ENCODE measurements around the gene PRR29.

PRR29 gene

GRCh38 chr17:63966646-63967264, 31.4 kb upstream of the PRR29 start:
- FAIRE-seq, result no peak
- no peak for TF ChIP-seq CTCF (IDR thresholded peaks at IDR 0.05; ENCODE audit: insufficient read depth, missing control alignments)

GRCh38 chr17:63967953-63968352, 30.2 kb upstream of the PRR29 start:
- no peak for FAIRE-seq
- DNase-seq (ENCODE audit: insufficient read length, low spot score), result no peak
- no peak for TF ChIP-seq CTCF (IDR thresholded peaks at IDR 0.05; ENCODE audit: insufficient read depth, missing control alignments)

More at GRCh38 chr17:63966646-63967264, 31.4 kb upstream of the PRR29 start:
- DNase-seq (ENCODE audit: insufficient read length, low spot score), result no peak

DNA sequence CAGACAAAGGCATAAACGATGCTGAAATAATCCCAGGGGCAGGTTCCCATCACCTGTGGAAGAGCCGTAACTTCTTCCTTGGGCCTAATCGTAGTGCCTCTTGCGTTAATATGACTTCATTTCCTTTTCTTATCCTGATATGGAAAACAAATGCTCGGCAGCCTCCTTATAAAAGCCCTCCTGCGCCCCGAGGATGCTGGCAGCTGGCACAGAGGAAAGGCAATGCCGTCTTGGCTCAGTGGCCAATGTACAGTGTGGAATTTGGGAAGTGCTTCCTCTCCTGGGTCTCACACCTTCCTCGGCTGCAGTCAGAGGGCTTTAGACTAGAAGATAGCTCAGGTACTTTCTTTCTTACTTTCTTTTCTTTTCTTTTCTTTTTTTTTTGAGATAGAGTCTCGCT, 28.9 kb upstream of the PRR29 start:
- no peak for TF ChIP-seq CTCF (IDR thresholded peaks at IDR 0.05; ENCODE audit: insufficient read depth, missing control alignments)
- FAIRE-seq (no peak), DNase-seq (ENCODE audit: insufficient read length, low spot score) (no peak)

DNA sequence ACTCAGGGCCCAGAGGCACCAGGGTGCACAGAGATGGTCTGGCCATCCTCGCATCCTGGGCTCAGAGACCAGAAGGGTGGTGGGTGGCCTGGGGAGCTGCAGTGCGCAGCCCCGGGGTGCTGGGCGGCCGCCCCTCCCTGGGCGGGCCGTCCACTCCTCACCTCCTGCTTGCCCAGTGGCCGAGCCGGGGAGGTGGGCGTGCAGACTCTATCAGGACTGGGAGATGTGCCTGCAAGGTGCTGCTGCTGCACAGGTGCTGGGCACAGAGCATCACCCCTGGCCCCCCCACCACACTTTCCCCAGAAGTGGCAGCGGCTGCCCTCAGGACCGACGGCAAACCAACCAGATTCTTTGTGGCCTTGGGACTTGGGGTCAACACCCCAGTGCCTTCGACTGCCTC, 25.4 kb upstream of the PRR29 start, which contains the start of gene SCN4A:
SCN4A (minus strand) TSS at position 123 of the 400 bp plus-strand sequence; CDS start at position 46, 77 bp downstream.
- DNase-seq (ENCODE audit: insufficient read length, low spot score) (no peak), FAIRE-seq (no peak)
- no peak for TF ChIP-seq CTCF (IDR thresholded peaks at IDR 0.05; ENCODE audit: insufficient read depth, missing control alignments)

GRCh38 chr17:63973247-63973646, 24.9 kb upstream of the PRR29 start:
- TF ChIP-seq CTCF (IDR thresholded peaks at IDR 0.05; ENCODE audit: insufficient read depth, missing control alignments), result no peak
- DNase-seq (ENCODE audit: insufficient read length, low spot score) (no peak), FAIRE-seq (no peak)

DNA sequence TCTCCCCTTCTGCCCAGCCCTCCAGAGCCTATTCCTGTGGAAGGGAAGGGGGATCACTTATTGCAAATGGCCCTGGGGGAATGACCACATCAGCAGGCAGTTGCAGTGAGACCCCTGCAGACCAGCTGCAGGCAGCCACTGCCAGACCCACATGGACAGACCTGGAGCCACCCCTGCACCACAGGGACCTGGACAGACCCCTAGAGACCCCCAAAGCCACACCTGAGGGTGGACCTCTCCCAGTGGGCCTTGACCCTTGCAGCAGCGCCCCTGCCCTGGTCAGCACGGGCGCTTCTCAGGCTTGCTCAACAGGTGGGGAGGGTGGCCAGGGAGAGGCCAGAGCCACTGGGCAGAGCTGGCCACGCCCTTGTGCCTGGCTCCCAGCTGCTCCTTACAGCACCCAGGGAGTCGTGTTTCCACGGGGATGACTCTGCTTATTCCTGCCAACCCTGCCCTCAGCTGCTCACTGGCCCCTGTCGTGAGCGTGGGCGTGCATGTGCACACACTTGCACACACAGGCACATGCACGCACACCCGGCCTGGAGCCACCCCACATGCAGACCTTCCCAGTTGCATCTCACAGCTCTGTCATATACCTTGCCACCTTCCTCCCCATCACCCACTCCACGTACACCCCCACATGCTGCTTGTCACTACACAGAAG, 24.1 kb upstream of the PRR29 start:
- TF ChIP-seq CTCF (IDR thresholded peaks at IDR 0.05; ENCODE audit: insufficient read depth, missing control alignments), result no peak
- DNase-seq (ENCODE audit: insufficient read length, low spot score), result no peak
- FAIRE-seq, result no peak

DNA sequence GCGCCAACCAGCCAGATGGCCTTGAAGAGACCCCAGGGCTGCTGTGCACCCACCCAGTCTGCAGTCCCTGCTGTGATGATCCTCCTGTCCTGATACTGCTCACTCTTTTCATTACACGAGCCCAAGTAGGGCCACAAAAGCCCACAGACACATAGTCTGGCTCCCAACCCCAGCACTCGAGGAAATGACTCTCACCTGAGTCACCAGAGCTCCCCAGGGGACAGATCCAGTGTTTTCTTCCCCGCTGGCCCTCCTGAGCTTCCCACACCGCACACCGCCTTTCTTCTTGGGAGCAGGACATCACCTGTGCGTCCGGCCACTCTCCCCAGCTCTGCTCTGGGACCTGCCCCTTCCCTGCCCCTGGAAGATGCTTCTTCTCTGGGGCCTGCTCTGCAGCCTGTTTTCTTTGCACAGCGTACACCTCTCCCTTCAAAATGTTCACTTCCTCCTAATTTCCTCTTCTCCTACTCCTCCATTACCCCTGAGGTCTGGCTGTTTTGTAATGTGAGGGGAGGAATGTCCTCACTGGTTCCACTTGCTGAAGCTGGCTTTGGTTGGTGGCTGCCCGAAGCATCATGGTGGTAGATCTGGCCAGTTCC, 23.5 kb upstream of the PRR29 start:
- TF ChIP-seq CTCF (IDR thresholded peaks at IDR 0.05; ENCODE audit: insufficient read depth, missing control alignments), result no peak
- no peak for DNase-seq (ENCODE audit: insufficient read length, low spot score)
- FAIRE-seq, result no peak

Data from D721Med (cell line).